Cardiac septum (tissue), 1 donor: Measurements from ENCODE around the gene CCDC30. TPM values are rescaled to one million over a fixed set of nuclear protein-coding genes. Genes with fewer than 3 reads are reported as not detected.
"Not testable (repeated sequence)": the region's sequence is repeated elsewhere in the genome, so short reads cannot be mapped to it uniquely, and the experiment has no call there.

Source experiments
- DNase-seq: peaks from one replicate; pipeline ENCODE4 v3.0.0-alpha.2; 2020; ENCODE audit warnings: low spot score
- intact Hi-C: fragments of 100-400 bp; cut with DNase I; formaldehyde crosslinking; loops from one replicate; pipeline ENCODE4 v1.14.0; 2022
- total RNA-seq: library from RNA; stranded (reverse); fragmentation: NEBNext Ultra II Directional; extraction: Animal tissue kit (Norgen Biotek cat#: 25700); gene quantifications from one replicate; pipeline ENCODE4 v1.2.1, GENCODE V29; 2021
- donor health status: DM: no; HTN: no; CAD: no.

The CCDC30 gene
- total RNA-seq, 1 donor from 2014 or later: 2.0 TPM

DNA sequence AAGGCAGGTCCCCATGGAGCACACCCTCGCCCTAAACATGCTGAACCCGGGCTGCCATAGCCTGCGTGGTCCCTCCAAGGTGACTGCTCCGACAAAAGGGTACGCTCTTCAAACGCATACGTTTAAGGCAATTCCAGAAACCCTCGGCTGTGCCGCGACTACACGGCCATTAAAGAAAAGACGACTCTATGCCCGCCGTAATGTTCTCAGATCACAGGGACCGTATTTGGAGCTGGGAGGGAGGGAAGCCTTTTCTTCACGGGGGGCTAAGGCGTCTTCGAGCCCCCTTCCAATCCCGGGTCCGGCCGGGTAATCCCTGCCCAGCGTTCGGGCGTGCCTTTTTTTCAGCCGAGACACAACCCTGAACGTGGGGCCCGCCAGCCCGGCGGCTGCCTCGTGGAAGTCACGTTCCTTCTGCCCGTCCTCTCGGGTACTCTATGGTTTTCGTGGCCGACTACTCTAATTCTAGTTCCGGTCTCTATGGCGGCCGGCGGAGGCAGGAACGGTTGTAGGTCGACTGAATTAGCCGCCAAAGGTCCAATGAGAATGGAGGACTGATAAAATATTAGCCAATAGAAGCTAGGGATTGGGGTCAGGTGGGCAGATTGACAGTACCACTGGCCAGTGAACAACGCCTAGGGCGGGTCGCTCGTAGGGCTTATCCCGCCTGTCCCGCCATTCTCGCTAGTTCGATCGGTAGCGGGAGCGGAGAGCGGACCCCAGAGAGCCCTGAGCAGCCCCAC lies 218.8 kb downstream of the CCDC30 start, which contains the start of gene YBX1:
Gene YBX1 (plus strand): TSS at position 678 of the 743 bp plus-strand sequence. CDS start 148 bp downstream, outside the sequence.
- intact Hi-C loops: loop anchor here (1.0 to 5.0 kb wide), 3 partner anchors 24 to 226 kb away; partner anchors contain the start of genes C1orf50, P3H1, PPCS and PPIH
- peak; percentile 98 for DNase-seq

GRCh38 chr1:42682484-42682738 lies 219.3 kb downstream of the CCDC30 start:
- DNase-seq: not testable (repeated sequence)
- intact Hi-C loops: loop anchor here (1.0 to 5.0 kb wide), 3 partner anchors 24 to 226 kb away; partner anchors contain the start of genes C1orf50, P3H1, PPCS and PPIH

DNA sequence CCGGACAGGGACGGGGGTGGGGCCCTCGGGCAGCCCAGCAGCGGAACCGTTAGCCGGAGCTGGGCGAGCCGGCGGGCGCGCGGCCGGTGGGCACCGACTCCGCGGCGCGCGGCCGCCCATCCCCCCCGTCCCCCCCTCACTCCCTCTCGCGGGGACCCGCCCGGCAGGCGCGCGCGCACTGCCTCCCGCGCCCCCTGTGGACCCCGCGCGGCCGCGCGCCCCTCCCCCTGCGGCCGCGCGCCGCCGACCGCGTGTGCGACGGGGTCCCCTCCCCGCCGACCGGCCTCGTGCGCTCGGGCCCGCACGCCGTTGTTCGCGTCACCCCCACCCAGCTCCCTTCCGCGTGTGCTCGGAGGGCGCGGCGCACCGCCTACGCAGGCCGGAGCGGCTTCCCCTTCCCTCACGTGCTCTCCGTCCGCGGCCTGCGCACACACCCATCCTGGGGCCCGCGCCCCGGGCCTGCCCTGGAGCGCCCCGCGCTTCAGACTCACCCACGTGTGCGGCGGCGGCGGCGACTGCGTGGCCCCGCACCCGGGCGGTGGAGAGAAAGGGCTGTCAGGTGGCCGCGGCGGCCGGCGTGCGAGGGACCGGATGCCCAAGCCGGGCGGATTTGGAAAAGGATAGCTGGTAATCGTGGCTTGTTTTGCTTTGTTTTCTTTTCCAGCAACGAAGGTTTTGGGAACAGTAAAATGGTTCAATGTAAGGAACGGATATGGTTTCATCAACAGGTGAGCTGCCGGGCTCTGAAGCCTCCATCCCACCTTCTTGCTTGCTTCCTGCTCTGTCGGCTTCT lies 219.8 kb downstream of the CCDC30 start:
- intact Hi-C loops: loop anchor here (1.0 to 5.0 kb wide), 3 partner anchors 25 to 227 kb away; partner anchors contain the start of genes C1orf50, P3H1, PPCS and PPIH

GRCh38 chr1:42684139-42684538 lies 221.1 kb downstream of the CCDC30 start:
- DNase-seq: no peak
- intact Hi-C loops: loop anchor here (5.0 kb wide), 1 partner anchor 83 kb away; the partner anchor contains the start of genes C1orf50 and P3H1

More for the DNA sequence above, 219.8 kb downstream of the CCDC30 start:
- DNase-seq: peak; percentile 84

GRCh38 chr1:42686418-42686817 lies 223.3 kb downstream of the CCDC30 start:
- DNase-seq: no peak
- intact Hi-C loops: no loop called here

GRCh38 chr1:42689912-42690311 lies 226.8 kb downstream of the CCDC30 start:
- intact Hi-C loops: no loop called here
- no peak for DNase-seq

DNA sequence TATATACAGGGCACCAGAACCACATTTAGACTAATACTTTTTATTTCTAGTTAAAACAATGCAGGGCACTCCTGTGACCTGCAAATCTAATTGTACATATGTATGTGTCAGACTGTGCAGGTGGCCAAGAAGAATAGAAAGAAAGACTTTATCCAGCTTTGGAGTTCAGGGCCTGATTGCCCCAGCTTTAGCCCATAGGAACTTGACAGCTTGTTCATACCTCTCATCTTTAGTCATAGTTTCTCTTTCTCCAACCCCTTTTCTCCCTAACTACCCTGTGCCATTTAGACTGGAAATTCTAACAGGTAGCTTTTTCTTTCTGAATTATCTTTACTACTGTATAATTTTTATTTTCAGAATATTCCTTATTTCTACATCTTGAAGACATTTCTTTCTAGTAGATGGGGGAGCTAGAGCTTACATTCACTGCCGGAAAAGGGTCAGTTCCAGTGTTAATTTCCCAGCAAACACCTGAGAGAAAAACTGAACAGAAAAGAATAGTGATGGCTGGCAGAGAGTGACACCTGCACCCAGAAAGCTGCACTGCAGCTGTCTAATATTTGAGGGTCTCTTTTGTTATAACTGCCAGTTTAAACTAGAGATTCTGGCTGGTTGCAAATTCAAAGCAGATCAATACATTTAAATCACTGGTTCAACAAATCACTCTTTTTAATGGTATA lies 227.5 kb downstream of the CCDC30 start:
- no peak for DNase-seq
- intact Hi-C loops: no loop called here

DNA sequence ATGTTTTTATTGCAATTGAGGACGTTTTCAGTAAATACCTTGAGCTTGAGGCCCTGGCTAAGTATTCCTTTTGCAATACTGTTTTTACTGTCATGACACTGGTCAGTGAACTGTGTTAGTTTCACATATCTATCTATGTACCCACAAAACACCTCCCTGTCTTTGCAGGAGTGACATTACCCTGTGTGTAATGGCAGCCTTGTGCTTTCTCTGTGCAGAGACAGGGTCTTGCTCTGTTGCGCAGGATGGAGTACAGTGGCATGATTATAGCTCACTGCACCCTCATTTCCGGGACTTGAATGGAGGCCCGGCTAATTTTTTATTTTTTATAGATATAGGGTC lies 228.0 kb downstream of the CCDC30 start:
- intact Hi-C loops: no loop called here
- no peak for DNase-seq

GRCh38 chr1:42692461-42692860 lies 229.4 kb downstream of the CCDC30 start:
- intact Hi-C loops: no loop called here
- no peak for DNase-seq

GRCh38 chr1:42692911-42693310 lies 229.8 kb downstream of the CCDC30 start:
- intact Hi-C loops: no loop called here
- no peak for DNase-seq

GRCh38 chr1:42698081-42698813 lies 235.2 kb downstream of the CCDC30 start:
- intact Hi-C loops: no loop called here
- DNase-seq: no peak

GRCh38 chr1:42700006-42700405 lies 236.9 kb downstream of the CCDC30 start:
- intact Hi-C loops: no loop called here
- DNase-seq: no peak

DNA sequence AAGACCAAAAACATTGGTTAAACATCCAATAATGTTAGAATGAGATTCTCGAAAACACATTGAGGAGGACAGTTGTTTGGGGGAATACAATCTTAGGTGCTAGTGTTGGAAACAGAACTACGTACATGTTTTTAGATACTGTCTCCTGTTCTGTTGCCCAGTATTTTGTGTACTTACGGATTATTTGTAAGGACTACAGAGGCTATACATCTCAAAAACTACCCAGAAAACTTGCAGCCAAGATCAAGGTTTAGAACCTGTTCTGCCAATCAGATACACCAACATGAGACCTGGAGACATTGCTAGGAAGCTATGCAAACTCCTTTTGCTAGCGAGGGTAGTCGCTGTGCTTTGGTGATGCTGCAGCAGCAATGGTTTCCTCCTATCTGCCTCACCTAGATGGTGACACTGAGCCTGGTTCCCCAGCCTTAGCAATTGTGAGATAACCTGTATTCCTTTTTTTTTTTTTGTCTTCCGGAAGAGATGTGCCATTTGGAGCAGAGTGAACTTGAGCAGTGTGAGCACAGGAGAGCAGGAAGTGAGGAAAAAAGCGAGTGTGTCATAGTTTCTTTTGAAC lies 240.9 kb downstream of the CCDC30 start:
- intact Hi-C loops: no loop called here
- DNase-seq: no peak

Other genes starting within 250 kb of the CCDC30 start
- gene FOXJ3, start 128.1 kb upstream of the CCDC30 start, total RNA-seq: 46.2 TPM
- 7.6 TPM for gene RIMKLA, start 82.5 kb upstream of the CCDC30 start, total RNA-seq
- gene ZMYND12, start 7.3 kb upstream of the CCDC30 start, total RNA-seq: 1.6 TPM
- gene PPCS, start 6.7 kb upstream of the CCDC30 start, total RNA-seq: 44.3 TPM
- 18.3 TPM for gene PPIH, start 195.1 kb downstream of the CCDC30 start, total RNA-seq
- gene YBX1, start 219.1 kb downstream of the CCDC30 start, total RNA-seq: 717 TPM